NAMALWA (cell line): ENCODE data around the gene TNNI2.

Experiments used
- DNase-seq: peaks from one replicate; pipeline ENCODE4 v3.0.0-alpha.2; 2015; ENCODE audit warnings: low spot score

The TNNI2 gene

DNA sequence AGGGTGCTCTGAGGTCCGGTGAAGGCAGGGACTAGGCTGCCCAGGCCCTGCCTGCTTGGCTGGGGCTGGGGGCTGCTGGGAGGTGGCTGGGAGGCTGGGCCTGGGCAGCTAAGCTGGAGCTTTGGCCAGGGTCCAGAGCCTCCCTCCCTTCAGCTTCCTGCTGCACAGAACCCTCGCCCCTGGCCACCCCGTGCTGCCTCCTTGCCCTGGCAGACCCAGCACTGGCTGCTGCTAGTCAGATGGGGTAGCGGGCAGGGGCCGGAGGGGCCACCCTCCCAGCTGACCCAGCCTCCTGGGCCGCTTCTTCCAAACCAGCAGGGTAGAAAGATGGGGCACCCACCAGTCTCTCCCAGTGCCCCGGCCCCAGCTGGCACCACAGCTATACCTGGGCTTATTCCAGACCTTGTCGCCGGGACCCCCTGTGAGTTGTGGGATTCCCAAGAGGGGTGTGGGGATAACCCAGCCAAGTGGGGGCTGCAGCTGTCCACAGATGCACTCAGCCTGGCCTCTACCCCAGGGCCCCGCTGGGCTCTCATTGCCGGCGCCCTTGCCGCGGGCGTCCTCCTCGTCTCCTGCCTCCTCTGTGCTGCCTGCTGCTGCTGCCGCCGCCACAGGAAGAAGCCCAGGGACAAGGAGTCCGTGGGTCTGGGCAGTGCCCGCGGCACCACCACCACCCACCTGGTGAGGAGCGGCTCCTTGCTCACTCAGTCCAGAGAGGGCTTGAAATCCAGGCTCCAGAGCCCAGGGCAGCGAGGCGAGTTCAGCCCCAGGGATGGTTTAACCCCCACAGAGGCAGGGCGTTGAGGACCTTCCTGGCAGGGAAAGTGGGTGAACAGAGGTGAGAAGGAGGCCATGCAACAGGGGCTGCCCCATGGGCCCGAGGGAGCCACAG lies 3.8 kb upstream of the TNNI2 start, which contains the start of gene SYT8:
TSS of gene SYT8 (plus strand) at position 212 of the 892 bp plus-strand sequence. CDS start at position 328, 116 bp downstream.
- DNase-seq = no peak

DNA sequence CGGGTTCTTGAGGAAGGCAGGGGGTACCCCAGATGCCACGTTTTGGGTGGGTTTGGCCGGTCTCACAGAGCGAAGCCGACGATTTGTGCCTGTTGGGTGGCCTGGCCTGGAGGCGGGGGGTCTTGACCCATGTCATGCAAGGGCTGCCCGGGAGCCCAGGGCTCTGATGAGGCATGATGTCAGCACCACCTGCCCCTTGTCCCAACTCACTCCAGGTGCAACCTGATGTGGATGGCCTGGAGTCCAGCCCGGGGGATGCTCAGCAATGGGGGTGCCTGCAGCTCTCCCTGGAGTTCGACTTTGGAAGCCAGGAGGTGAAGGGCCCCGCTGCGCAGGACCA lies 3.1 kb upstream of the TNNI2 start:
- no peak for DNase-seq

DNA sequence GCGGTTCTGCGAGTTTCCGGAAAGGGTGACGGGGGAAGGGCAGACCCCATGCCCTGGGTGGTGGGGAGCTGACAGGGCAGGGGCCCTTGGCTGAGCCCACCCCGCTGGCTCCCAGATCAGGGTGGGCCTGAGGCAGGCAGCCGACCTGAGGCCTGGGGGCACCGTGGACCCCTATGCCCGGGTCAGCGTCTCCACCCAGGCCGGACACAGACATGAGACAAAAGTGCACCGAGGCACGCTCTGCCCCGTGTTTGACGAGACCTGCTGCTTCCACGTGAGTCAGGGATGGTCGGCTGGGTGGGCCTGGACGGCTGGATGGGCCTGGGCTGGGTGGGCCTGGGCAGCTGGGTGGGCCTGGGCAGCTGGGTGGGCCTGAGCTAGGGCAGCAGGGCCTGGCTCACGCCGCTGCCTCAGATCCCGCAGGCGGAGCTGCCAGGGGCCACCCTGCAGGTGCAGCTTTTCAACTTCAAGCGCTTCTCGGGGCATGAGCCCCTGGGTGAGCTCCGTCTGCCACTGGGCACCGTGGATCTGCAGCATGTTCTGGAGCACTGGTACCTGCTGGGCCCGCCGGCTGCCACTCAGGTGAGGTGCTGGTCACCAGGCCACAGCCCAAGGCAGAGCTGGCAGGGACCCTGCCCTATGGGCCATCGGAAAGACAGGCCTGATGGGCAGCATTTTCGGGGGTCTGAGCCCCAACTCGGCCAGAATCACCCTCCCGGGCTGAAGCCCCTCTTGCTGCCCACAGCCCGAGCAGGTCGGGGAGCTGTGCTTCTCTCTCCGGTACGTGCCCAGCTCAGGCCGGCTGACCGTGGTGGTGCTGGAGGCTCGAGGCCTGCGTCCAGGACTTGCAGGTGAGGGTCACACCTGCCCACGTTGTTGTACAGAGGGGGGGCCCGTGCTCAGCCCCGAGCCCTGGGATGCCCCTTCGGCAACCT lies 2.5 kb upstream of the TNNI2 start:
- no peak for DNase-seq

DNA sequence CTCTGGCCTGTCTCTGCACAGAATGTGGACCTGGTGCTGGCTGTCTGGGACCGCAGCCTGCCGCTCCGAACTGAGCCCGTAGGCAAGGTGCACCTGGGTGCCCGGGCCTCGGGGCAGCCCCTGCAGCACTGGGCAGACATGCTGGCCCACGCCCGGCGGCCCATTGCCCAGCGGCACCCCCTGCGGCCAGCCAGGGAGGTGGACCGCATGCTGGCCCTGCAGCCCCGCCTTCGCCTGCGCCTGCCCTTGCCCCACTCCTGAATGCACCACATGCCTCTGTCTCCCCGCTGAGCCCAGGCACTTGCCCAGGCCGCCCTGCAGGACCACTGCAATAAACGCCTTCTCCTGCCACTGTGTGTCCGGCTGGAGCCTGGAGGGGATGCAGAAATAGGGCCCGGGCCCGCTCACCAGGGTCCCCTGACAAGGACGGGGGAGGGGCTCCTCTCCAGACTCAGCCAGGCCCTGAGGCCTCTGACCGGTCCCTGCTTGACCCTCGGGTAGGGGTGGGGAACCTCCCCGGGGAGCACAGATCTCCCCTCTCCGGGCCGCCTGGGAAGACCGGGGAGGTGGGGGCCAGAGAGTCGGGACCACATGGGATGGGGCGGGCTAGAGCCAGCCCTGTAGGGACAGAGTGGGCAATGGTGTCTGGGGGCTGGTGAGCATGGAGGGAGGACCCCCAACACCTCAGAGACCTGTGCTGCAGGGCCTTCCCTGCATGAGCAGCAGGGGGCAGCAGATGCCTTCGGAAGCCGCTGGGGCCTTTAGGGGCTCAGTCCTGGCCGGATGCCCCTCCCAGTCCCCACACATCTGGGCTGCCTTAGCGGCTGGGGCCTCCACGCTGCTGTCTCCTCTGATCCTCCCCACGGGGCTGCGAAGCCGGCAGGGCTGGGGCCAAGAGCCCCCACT lies 1.4 kb upstream of the TNNI2 start:
- peak; percentile 92 for DNase-seq

DNA sequence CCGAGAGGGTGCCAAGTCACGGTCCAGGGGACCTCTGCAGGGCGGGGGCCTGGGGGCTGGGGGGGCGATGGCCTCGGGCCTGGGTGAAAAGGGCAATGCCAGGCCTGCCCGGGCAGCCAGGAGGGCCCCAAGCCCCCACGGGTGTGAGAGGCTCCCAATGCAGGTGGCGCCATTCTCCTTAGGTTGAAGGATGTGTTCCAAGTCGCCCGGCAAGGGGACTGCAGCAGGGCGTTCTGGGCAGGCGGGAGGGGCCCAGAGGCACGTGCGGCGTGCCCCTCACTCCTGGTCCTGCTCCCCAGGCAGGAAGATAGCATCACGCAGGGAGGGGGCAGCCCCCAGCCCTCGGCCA lies 730 bp upstream of the TNNI2 start:
- DNase-seq = no peak

DNA sequence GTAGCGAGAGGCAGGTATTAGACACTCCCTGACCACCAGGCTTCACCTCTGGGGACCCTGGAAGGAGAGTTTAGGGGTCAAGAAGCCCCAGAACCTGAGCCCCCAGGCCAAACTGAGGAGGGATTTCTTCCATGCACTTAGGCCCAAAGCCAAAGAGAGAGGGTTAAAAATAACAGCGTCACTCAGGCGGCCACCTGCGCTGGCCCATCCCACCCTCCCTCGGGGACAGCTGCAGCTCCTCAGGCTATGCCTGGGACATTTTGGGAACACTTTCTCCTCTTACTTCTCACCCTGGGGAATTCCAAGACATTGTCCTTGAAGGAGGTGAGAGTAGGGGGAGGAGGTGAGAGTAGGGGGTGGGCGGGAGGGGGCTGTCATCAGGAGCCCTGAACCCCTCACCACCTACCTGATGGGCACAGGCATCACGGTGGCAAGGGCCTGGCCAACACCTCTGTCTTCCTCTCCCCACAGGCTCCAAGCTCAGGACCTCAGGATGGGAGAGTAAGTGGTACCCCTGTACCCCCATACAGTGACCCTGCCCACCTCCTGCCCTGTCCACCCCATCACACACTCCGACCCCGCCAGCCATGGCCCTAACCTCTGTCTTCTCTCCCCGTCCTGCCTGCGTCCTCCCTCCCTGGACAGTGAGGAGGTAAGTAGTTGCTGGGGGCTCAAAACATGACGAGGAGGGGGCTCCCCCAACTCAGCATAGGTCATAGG lies 583 bp downstream of the TNNI2 start:
- DNase-seq = no peak

DNA sequence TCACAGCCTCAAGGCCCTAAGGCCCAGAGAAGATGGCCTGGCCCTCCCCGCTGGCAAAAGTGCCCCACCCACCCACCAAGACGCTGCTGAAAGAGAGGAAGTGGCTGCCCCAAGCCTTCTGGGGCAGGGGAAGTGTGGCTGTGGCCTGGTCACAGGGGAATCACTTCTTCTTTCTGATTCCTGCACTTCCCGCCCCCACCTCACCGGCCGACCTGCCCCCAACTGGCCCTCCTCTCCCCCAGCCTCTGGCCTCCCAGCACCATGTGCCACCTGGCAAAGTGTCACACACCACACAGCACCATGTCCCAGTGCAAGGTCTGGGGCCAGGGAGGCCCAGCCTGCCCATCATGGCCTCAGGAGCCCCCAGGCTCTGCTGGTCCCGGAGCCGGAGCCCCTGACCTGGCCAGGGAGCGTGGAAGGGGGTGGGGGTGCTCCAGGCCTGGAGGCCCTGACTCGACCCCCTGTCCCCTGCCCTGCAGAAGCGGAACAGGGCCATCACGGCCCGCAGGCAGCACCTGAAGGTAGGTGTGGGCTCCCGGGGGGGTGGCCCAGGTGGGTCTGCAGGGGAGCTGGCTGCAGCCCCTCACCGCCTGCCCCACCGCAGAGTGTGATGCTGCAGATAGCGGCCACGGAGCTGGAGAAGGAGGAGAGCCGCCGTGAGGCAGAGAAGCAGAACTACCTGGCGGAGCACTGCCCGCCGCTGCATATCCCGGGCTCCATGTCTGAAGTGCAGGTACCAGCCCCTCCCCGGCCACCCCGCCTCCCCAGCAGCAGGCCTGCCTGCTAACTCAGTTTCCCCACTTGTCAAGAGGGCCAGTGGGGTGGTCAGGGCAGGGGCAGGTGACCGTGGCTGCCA lies 1.4 kb downstream of the TNNI2 start:
- peak; percentile 62 for DNase-seq

DNA sequence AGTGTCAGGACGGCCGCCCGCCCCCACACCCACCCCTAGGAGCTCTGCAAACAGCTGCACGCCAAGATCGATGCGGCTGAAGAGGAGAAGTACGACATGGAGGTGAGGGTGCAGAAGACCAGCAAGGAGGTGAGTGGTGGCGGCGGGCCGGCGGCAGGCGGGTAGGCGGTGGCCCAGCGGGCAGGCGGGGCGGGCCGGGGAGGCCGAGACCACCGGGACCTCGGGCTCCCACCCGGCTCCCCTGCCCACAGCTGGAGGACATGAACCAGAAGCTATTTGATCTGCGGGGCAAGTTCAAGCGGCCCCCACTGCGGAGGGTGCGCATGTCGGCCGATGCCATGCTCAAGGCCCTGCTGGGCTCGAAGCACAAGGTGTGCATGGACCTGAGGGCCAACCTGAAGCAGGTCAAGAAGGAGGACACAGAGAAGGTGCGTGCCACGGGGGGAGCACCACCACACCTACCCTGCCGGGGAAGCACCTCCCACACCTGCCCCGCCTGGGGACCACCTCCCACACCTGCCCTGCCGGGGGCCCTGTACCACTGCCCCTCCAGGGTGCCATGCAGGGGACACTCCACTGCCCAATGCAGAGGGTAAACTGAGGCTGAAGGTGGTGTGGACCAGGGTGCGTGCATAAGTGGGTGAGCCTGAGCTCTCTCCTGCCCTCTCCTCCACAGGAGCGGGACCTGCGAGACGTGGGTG lies 2.1 kb downstream of the TNNI2 start:
- DNase-seq = no peak

DNA sequence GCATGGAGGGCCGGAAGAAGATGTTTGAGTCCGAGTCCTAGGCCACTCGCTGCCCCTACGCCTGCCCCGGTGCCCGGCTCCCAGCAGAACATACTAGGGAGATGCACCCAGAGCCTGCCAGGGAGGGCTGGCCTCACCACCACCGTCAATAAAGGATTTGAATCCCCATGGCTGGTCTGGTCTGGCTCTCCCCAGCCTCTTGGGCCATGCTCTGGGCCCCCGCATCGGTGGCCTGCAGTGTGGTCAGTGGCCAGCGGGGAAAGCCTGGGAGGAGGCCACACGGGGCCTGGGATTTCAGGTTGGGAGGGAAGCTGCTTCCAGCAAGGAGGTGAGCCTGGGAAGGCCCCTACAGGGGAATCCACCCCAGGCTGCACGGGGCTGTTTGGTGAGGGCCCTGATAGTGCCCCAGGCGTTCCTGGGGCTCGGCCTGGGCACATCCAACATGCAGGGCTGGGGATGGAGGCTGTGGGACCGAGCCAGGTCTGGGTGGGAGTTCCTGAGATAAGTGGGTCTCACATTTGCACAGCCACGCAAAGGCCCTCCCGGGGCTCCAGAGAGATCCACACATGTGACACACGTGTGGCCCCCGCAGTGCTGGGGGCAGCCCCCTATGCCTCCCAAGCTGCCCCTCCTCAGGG lies 2.8 kb downstream of the TNNI2 start:
- DNase-seq = no peak

DNA sequence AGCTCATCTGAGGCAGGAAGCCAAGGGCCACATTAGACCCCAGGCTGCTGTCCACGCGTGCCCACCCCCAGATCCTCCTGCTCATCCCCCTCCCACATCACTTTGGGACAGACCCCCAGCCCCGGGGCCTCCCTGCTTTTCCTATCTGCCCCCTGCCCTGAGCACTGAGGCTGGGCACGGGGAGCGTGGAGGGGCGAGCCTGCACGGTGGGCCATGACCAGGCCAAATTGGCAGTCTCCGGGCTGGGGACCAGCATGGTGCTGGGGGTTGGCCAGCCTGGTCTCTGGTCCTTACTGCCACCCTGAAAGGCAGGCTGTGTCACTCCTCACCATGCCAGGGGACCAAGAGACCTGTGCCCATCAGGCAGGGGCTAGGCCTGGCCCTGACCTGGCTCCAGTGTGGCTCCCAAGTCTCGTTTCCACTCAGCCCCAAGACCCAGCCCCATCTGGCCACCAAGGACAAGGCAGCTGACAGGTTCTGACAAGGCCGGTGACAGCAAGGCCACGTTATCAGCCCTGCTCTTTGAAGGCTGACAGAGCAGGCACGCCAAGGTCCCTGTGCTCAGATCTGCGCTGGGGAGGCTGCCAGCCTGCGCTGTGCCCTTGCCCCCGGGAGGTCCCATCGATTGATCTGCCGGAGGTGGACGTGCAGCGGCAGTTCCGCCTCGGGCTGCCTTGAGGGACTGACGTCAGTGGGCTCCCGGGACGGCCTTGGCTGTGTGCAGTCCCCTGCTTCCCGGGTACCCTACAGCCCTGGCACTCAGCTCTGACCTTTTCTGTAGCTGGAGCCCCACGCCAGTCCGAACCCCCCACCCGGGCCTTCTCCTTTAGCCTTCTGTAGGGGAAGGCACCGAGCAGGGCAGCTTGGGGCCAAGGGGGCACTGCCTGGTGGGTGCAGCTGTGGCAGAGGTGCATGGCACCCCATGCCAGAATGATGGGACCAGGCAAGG lies 3.6 kb downstream of the TNNI2 start:
- no peak for DNase-seq

DNA sequence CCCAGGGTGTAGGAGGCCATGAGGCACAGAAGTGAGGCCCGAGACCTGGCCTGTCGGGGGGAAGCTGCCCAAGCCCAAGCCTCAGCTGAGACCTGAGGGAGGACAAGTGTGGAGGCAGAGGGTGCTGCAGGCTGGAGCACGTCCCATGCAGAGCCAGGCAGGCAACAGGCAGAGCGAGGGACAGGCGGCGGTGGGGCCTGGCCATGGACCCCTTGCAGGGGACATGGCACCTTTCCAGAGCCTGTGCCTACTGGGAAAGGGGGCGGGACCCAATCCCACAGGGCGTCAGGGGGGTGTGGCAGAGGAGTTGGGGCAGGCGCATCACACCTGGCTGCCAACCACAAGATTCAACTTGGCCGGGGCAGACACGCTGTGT lies 4.3 kb downstream of the TNNI2 start:
- no peak for DNase-seq

DNA sequence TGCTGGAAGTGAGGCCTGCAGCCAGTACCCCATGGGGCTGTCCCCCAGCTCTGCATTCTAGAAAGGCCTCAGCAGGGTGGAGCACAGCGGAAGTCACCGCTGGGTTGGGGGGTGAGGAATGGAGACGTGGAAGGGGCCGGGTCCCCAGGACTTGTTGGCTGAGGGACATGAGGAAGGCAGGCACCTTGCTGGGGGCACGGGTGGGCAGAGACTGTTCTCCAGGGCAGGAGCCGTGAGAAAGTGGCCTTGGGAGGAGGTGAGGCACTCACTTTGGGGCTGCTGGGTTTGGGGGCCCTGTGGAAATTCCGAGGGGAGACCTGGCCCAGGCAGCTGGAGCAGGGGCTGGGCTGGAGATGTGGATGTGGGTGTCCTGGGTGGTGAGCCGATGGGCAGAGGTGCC lies 5.0 kb downstream of the TNNI2 start:
- DNase-seq = no peak

DNA sequence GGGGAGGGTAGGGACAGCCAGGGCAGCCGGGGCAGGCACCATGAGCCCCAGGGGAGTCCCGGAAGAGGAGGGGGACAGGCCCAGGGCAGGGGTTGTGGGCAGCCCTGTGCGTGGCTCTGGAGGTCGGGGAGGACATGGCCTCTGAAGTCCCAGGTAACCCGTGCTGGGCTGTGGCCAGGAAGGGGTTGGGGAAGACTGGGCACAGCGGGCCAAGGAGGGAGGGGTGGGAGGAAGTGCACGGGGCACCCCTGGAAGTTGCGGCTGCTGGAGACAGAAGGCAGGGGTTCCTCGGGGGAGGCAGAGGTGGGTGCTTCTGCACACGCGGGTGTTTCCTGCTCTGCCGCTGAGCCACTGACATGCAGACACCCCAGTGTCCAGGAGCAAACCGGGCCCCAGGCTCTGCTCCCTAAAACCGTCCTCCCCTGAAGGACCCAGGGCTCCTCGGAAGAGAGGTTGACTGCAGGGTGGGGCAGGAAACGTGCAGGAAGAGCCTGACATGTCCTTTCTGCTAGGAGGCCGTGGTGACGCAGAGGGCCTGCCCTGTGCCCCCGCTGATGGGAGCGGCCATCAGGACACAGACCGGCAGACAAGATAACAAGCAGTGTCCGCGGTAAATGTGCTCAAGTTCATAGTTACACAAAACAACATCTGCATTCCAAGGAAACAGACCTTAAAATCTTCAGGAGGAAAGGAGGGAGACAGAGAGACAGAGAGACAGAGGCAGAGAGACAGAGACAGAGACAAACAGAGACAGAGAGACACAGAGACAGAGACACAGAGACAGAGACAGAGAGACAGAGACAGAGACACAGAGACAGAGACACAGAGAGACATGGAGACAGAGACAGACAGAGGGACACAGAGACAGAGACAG lies 5.7 kb downstream of the TNNI2 start:
- DNase-seq = no peak

DNA sequence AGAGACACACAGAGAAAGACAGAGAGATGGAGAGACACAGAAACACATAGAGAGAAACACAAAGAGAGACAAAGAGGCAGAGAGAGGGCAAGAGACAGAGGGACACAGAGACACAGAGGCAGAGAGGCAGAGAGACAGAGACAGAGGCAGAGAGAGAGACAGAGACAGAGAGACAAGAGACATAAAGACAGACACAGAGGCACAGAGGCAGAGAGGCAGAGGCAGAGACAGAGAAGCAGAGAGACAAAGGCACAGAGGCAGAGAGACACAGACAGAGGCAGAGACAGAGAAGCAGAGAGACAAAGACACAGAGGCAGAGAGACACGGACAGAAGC lies 6.3 kb downstream of the TNNI2 start:
- DNase-seq = no peak

DNA sequence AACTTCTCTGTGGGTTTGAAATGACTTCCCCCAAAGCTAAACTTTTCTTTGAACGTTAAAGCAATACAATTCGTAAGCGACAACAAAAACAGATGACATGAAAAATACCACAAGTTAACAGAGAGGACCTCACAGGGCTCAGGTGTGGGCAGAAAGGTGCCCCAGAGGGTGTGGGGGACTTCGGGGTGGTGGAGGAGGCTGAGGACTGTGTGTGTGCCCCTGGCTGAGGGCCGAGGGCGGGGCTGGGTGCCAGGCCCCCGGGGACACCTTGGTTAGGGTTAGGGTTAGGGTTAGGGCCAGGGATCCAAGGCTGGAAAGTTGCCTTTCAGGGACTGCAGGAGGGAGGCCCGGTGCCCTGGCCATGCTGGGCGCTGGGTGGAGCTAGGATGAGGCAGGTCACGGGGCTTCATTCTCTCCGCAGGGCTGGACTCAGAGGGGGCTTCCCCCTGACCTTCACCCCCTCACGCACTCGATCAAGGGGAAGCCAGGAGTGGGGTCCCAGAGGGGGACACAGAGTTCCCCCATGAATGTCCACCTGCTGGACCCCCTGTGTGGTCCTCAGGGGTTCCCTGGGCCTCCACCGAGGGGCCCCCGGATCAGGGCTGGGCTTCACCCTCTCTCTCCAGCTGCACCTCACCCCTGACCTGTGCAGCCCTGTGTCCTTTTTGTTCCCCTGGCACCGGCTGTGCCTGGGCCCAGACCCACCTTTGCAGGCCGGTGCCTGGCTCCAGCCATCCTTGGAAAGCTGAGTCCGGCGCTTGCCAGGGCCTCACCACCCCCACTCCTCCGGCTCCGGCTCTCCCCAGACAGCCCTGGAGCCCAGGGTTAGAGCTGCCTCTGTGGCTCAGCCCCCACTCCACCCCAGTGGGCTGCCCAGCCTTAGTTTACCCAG lies 7.0 kb downstream of the TNNI2 start:
- DNase-seq = no peak

DNA sequence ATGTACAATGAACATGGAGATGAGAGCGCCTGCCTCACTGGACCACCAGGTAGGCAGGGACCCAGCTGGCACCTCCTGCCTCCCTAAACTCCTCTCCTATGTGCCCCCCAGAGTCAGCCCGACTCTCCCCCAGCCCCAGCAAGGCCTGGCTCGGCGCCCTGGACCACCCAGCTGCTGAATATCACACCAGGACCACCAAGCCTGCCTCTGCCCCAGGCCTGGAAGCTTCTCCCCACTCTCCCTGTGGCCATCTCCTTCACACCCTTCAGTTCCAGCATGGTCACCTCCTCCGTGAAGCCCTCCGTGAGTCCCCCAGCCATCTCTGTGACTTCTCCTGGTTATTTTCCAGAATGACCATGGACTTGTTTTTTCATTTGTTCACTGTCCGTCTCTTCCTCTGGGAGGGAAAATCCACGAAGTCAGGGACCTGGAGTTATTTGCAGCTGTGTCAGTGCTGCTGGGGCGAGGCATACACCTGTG lies 7.7 kb downstream of the TNNI2 start:
- no peak for DNase-seq
